NCI-H2196 treated with DMSO at 0.1 percent for 48 hours (cell line): ENCODE measurements around the gene POLA2.

ENCODE experiments used
- DNase-seq: peaks from one replicate; lab custom pipeline; 2025; ENCODE audit not compliant: unreplicated experiment; lab: John Stamatoyannopoulos, UW

Gene POLA2

GRCh38 chr11:65280646-65281045, 18.9 kb downstream of the POLA2 start:
- DNase-seq: no peak

- DNase-seq: no peak
Observed at GRCh38 chr11:65286686-65287085, 24.9 kb downstream of the POLA2 start.

DNA sequence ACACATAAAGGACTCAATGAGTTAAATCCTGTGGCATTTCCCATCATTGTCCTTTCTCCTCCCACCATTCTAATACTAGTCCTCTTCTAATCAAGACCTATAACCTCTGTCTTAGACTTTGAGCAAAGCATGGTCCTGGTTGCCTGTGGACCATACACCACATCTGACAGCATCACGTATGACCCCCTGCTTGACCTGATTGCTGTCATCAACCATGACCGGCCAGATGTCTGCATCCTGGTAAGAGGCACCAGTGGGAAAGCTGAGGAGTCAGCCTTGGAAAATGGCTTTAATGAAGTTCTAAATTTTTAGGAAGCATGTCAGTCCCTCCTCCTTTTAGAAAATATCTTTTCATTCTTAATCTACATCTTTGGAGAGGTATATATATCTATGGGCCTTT, 25.8 kb downstream of the POLA2 start:
- DNase-seq: no peak

- no peak for DNase-seq
Observed at GRCh38 chr11:65288706-65289536, 27.2 kb downstream of the POLA2 start.

DNA sequence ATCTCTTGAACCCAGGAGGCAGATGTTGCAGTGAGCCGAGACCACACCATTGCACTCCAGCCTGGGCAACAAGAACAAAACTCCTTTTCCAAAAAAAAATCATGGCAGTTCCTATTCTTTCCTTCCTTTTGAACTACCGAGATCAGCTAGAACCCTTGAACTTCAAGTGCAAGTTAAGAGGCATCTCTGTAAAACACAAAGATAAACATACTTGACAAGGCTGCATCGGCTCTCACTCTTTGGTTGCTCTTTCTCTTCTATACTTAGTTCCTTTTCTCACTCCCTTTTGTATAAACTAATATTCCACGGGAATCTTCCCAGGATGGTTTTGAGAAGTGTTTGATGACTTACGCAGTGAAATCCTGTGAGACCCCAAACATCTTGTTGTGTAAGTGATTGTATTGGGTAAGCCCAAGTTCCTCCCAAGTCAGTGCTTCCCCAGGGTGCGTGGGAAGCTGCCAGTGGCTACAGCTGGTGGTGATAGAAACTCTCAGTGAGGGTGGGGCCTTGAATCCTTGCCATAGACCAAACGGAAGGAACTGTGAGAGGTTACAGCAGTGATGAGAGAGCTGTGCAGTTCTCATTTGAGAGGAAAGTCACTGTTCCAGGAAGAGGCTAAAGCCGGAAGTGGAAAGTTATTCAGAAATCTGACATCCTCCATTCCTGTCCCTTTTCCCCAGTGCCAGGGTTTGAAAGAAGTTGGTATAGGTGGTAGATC, 28.8 kb downstream of the POLA2 start:
- DNase-seq: no peak

DNA sequence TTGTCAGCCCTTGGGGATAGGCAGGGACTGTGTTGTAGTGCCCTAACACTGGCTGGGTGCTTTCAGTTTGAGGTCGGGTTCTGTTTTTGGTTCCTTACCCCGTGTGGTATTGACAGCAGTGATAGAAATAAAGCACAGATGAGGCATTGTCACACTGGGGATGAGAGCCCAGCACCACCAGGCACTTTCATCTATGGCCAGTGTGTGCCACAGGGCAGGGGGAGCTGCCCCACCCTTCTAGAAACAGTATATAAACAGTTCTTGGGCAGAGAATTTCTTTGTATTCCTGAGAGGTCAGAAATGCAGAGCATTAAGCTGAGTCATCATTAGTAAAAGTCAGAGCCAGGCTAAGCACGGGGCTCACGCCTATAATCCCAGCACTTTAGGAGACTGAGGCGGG, 29.9 kb downstream of the POLA2 start:
- no peak for DNase-seq

GRCh38 chr11:65292890-65293289, 31.1 kb downstream of the POLA2 start:
- DNase-seq: no peak

- DNase-seq: no peak
Observed at GRCh38 chr11:65293909-65294381, 32.2 kb downstream of the POLA2 start.

DNA sequence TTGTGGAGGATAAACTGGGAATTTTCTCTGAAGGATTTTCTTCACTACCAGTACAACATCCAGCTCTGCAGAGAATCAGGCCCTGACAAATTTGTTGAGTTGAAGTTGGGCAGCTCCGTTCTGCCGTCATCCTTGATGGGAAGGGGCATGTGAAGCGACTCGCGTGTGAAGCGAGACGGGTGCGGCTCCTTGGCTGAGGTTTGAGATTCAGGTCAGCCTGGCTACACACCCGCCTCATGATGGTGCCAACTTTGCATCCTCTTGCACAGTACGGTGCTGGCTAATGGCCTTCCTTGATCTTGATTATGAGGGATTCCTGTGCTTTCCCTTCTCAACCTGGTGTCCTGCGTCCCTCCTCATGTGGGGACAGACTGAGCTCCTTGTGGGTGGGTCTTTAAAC, 33.2 kb downstream of the POLA2 start:
- no peak for DNase-seq

DNA sequence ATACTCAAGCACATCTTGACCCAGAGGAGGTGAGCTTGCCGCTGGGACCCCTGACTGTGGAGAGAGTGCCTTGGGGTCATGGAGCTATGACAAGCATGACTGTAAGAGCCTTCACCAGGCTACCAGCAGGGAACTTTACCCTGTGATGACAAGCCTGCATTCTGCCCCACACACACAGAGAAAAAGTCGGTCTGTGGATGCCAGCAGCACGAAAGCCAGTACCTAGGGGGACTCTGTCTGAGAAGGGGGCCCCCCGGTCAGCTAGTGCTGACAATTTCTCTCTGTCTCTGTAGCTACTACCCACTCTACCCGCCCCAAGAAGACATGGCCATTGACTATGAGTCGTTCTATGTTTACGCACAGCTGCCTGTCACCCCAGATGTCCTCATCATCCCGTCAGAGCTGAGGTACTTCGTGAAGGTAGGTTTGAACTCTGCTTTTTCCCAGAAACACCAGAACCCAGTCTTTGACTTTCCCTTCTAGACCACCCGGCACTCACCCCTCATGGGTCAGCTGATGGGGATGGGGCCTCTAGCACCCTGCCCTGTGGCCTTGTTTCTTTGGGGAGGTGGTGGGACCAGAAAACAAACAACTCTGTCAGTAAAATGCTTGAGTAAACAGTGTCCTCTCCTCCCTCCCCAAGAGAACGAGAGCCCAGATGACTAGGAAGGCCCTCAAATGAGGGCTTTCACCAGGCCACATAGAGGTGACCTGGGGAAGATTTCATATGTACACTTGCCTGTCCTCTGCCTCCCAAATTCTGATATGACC, 34.0 kb downstream of the POLA2 start:
- DNase-seq: no peak

DNA sequence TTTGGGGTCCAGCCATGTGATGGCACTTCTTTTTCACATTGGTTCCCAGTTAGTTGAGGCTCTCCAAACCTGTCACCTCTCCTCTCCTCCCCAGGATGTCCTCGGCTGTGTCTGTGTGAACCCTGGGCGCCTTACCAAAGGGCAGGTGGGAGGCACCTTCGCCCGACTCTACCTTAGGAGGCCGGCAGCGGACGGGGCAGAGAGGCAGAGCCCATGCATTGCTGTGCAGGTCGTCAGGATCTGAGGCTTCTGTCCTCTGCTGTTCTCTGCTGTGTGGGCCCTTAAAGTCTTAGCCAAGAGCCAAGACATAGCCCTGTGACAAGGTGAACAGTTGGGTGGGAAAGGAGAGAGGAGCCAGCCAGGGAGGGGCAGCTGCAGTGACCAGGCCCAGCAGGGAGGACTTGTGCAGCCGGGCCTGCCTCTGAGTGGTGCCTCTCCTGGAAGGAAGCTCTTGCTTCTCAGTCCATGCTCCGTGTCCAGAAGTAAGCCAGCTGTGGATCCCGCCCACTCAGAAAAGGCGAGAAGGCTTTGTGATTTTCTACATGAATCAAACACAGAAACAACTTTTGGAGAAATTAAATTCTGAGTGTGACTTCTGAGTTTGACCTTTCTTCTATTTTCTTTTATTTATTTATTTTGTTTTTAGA, 35.4 kb downstream of the POLA2 start:
- no peak for DNase-seq

GRCh38 chr11:65298131-65298535, 36.4 kb downstream of the POLA2 start:
- no peak for DNase-seq

DNA sequence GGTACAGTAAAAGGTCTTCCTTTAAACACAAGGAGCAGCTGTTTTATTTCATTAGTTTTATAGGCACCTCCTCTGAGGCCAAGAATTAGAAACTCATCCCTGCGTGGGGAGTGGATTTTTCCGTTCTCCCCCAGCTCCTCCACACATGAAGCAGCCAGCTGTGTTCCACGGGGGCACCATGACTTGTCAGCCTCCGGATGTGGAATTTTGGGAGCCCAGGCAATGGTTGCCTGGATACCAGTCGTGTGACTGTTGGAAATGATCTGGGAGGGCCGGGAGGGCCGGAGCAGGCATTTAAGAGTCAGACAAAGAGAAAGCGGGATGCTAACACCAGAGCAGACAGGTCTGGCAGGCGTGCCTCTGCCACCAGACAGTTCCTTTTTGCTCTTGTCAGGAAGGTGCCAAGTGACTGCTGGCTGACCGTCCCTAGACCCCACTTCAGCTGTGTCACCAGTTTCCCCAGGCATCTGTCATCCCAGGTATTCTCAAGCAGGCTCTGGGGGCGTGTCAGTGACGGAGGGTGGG, 37.0 kb downstream of the POLA2 start:
- no peak for DNase-seq

DNA sequence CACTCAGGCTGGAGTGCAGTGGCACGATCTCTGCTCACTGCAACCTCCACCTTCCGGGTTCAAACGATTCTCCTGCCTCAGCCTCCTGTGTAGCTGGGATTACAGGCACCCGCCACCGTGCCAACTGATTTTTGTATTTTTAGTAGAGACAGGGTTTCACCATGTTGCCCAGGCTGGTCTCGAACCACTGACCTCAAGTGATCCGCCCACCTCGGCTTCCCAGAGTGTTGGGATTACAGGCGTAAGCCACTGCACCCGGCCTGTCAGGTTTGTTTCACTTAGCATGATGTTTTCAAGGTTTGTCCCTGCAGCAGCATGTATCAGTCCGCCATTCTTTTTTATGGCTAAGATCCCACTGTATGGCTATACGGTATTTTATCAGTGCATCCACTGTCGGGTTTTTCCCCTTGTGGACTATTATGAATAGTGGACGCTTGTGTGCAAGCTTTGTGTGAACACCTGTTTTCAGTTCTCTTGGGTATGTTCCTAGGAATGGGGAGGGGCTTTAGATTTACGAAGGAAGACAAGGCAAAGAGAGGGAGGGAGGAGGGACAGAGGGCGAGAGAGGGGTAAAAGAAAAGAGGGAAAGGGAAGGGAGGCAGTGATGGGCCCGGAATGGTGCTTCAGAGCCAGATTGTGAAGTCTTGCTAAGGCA, 39.0 kb downstream of the POLA2 start:
- DNase-seq: no peak

DNA sequence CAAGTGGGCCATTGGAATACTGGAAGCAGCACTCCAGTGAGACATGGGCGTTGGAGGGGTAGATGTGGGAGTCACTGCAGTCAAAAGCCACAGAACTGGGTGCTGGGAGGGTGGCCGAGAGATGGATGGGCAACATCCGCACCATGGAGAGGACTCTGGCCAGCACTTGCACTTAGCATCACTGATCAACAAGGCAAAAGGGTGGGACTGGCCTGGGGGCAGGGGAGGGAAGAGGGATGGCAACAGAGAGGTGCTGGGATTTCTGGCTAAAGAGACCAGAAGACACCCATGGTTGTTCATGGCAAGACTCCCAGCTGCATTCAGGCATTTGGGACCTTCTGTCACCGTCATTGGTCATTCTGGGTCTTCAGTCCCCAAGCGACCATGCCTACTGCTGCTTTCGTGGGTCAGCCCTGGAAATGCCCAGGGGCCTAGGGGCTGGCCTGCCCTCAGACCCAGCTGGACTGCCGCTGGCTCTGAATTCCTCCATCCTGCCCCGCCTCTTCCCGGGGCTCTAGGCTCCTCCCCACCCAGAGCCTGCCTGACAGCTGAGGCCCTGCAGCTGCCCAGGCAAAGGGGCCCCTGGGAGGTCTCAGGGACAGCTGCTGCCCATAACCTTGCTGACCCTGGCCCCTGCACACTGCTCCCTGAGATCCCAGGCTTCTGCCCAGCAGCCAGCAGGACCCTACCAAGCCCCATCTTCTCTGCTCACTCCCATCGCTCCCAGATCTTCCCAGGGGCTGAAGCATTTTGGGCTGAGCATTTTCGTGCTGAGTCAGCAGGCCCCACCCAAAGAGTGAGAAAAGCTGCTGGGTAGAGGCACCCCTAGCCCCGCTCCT, 39.9 kb downstream of the POLA2 start:
- no peak for DNase-seq

DNA sequence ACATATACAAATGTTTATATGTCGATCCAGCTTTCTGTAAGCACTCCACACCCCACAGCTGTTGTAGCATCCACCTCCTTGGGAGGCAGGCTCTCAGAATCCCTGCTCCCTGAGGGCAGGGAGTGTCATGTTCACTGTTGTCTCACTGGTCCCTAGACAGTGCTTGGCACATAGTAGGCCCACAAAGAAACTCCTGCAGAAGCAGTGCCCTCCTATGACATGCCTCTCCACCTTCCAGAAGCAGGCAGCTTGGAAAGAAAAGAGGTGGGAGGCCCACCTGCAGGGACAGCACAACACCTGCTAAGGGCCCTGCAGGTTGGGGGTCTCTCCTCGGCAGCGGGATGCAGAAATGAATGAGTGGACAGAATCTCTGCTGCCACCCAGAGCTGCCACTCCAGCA, 41.8 kb downstream of the POLA2 start:
- DNase-seq: no peak

DNA sequence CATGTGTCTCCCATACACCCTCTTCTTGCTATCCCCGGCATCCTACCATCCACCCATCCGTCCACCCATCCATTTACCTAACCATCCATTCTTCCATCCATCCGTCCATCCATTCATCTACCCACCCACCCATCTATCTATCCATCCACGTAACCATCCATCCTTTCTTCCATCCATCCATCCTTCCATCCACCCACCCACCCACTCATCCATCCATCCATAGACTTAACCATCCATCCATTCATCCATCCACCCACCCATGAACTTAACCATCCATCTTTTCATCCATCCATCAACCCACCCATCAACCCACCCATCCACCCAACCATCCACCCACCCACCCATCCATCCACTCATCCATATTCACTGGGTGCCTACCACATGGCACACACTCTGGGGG, 42.3 kb downstream of the POLA2 start:
- no peak for DNase-seq

- no peak for DNase-seq
Observed at GRCh38 chr11:65304613-65305012, 42.9 kb downstream of the POLA2 start.

DNA sequence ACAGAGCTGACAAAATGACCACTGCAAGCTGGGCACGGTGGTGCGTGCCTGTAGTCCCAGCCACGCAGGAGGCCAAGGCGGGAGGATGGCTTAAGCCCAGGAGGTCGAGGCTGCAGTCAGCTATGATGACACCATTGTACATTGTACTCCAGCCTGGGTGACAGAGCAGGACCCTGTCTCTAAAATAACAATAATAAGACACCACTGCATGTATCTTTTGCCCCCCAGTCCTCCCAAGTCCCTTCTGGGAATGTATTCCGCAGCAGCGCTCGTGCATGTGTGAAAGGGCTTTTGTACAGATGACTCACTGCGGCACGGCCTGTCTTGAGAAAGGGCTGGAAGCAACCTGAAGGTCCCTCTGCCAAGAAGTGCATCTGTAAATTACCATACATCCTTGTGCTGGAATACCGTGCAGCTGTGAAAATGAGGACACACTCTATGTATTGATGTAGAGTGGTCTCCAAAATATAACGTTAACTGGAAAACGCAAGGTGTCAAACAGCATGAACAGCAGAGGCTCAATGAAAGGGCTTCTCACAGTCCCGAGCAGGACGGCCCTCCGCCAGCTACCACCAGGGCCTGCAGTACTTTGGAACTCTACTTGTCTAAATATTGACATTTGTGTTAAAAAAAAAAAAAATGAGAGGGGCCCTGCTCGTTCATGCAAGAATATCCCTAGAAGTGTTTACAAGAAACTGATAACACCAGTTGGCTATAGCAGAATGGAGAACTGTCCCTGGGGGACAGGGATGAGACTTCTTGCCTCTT, 43.9 kb downstream of the POLA2 start:
- DNase-seq: no peak
